Stimulated activated CD4-positive, alpha-beta T cell treated with anti-CD3 and anti-CD28 coated beads, Interleukin-1b, Interleukin-23, amount 100 ng/mL, for 4 hours (primary cell): Measurements from ENCODE around the gene WDR45B.

Experiments
- DNase-seq, 2 donors: peaks; one replicate each; pipeline ENCODE4 v3.0.0-alpha.2; 2020; ENCODE audit warnings: low read depth in 2 of 2

The WDR45B gene

DNA sequence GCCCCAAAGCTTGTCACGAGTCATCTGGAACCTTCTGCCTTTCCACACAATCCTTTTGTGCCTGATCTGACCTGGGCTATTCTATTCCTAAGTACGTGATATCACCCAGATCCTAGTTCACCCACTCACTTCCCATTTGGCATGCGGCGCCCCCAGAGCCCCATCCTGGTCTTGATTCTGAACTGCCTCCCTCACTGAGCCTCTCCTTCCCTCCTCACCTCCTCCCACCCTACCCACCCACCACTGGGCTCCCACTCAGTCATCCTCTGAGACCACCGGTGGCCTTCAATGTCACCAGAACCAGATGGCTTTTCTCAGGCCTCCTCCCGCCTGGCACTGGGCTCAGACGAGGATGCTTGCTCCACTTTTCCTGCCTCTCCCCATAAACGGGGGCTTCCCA is 18.5 kb downstream of the WDR45B start:
- no peak for DNase-seq

DNA sequence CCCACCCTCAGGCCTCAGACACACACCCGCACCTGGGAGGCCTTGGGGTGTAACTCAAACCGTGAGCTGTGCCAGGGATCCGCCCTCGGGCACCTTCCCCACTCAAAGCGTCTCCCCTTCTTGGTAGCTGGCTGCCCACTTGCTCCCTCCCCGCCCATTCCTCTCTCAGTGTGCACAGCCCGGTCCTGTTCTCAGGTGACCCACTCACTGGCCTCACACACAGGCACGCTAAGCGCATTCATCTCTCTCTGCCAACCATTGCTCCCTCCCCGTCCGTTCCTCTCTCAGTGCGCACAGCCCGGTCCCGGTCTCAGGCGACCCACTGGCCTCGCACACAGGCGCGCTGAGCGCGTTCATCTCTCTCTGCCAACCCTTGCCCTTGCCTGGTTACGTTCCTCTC is 20.8 kb downstream of the WDR45B start:
- no peak for DNase-seq

DNA sequence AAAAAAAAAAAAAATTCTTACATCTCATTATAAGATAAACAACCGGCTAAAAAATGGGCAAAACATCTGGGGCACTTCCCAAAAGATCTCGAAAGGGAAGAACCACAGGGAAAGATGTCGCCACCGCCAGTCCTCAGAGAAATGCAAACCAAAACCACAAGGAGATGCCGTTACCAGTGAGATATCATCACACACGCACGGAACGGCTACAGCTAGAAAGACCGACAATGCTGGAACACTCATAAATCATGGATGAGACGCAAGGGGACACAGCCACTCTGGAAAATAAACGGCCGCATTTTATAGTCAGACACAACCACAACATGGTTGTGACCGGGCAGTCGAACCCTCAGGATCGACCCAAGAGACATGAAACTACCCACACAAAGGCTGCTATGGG is 24.5 kb downstream of the WDR45B start:
- DNase-seq = no peak

DNA sequence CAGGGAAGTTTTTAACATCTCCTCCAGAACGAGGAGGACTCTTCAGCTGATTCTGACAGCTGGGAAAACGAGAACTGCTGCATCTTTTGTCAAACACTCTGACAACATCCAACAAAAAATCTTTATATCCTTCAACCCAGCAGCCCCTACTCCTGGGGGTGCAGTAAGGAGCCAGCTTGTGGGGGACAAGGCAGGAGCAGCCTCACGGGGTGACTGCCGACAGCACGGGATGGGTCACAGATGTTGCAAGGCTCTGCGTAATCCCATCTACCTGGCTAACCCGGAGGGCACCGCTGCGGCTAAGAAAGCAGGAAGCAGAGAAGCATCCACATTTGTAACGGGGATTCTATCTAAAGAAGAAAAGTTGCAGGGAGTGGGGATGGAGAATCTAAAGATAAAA is 28.6 kb downstream of the WDR45B start:
- no peak for DNase-seq

DNA sequence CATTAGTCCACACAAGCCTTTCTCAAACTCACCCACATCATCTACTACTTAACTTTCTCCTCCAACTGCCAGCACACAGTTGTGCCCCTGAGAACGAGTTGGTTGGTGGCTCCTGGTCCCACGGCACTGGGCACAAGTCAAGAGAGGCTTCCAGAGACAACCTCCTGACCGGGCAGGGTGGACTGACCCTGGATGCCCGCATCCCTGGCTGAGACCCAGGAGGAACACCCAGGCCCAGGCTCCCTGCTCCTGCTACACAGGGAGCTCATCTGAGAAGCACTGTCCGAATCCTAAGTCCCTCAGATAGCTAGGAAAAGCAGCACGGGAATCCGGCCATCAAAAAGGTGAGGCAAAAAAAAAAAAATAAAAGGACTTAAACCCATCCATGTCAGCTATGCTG is 29.0 kb downstream of the WDR45B start:
- no peak for DNase-seq

DNA sequence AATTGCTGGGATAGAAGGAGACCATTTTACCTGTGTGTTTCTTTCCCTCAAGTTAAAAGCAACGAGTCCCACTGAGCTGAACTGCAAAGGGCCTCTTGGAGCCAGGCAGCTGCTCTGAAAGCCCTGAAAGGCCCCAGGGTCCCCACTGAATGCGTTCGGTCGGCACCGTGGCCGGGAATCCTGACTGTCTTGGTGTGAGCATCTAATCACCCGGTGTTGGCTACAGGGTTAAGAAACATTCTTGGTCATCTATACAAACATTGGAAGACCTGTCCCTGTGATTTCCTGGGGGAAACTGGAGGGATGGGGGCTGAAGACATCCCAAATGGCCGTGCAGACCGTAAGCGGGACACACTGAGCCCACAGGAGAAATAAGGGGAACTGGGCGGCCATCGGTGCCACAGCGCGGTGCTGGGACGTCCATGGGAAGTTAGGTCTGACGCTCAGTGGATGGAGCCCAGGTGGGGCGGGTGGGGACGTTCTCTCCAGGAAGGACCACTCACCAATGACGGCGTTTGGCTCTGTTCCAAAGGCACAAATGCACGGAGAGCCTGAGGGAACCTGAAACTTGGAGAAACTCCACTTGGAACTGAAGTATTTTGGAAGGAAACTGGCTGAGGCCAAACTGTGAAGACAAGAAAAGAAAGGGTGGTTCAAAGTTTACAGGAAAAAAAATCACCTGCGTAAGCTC is 32.1 kb downstream of the WDR45B start:
- no peak for DNase-seq

DNA sequence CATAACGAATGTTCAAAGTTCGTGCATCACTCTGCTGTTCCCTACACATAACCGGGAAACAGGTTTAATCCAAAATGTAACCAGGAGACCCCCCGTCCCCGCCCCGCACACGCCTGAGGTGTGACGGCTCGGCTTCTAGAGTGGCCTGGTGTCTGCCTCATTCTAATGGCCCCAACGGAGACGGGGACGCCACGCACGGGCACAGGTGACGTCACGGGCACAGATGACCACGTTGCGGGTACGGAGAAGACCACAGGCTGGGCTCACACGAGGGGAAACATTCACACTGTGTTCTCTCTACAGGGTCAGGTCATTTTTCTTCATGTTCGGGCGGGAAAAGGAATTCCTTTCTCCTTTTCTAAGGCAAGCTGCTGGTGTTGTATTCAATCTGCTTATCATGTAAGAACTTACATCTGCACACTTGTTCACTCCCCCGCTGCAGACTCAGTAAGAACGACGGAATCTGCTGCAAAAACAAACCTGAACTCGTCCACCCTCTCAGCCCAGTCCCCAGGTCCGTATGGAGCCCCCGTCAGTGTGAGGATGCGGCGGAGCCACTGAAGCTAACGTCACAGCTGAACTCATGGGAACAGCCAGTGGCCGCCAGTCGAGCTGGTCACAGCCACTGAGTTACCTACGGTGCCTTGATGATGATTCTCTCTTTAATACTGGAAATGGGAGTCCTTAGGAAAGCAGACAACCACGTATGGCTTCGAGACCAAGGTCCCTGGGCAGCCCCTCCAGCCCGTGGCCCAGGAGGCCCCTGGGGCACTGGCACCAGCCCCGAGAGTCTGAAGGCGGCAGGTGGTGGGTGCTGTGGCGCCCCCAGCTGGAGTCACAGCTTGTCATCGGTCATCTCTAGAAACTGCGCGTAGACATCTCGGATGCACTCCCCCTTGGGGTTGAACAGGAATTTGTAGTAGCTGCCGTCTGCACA is 32.9 kb downstream of the WDR45B start:
- no peak for DNase-seq

DNA sequence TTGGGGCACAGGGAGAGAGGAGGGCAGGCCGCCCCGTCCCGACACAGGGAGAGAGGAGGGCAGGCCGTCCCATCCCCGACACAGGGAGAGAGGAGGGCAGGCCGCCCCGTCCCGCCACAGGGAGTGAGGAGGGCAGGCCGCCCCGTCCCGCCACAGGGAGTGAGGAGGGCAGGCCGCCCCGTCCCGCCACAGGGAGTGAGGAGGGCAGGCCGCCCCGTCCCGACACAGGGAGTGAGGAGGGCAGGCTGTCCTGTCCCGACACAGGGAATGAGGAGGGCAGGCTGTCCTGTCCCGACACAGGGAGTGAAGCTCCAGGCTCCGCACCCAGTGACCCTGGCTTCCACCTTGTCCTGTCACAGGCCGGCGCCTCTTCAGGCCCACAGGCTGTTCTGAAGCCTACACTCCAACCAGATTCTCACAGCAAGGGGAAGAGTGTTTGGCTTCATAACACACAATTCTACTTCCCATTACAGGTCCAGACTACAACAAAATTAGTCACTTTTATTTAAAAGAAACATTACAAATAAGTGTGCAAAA is 34.1 kb downstream of the WDR45B start:
- no peak for DNase-seq

DNA sequence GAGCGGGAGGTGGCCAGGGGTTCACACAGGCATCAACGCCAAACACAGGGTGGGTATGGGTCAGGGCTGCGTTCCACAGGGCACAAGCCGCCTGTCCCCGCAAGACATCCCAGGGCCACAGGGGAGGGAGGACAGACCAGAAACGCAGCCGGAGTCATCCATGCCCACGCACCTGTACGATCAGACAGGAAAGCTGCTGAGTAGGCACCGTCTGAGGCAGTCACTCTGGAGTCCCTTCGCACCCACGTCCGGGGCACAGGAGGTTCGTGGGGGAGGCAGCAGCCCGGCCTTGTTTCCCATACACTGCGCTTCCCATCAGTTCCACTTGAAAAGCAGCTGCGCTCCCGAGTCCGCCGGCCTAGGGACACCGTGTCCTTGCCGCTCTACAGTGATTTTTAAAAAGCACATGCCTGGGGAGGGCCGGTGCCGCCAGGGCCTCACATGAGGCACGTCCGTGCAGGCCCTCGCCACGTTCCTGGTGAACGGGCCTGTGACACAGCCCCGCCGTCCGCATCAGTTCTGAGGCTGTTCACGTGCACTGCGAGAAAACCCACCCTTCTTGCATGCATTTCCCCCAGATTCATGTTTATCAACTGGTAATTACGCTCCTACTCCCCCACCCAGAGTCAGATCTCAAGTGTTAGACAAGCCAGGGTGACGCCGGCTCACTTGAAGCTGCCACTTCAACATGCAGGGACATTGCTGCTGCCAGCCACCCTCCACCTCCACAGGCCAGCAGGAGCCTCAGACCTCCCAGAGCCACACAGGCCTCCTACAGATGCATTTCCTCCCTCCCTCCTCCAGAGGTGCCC is 34.8 kb downstream of the WDR45B start:
- DNase-seq = no peak

DNA sequence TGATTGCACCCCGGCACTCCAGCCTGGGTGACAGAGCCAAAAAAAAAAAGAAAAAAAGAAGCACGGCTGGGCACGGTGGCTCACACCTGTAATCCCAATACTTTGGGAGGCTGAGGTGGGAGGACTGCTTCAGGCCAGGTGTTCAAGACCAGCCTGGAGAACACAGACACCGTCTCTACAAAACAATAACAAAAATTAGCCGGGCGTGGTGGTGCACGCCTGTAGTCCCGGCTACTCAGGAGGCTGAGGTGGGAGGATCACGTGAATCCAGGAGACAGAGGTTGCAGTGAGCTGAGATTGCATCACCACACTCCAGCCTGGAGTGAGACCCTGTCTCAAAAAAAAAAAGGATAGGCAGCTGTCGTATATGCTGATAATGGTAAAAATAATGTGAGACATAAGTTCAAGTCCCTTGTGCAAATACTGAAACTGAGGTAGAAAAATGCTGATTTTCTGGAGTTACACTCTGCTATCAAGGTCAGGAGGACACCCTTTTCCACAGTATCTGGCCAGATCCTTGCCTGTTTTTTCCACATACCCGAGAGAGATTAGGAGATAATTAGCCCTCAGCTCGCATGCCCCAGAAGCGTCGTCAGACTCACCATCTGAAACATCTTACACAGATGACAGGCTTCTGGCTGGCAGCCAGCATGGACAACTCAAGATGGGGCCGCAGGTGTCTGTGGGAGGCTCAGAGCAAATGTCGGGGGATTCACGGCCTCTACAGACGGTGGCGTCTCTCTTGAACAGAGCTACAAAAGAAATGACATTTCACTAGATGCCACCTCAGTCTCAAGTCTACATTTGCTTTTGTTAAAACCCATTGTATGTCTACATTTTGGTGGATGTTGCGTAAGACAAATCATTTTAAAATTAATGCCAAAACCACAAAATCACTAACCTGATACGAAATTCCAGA is 36.8 kb downstream of the WDR45B start:
- no peak for DNase-seq

DNA sequence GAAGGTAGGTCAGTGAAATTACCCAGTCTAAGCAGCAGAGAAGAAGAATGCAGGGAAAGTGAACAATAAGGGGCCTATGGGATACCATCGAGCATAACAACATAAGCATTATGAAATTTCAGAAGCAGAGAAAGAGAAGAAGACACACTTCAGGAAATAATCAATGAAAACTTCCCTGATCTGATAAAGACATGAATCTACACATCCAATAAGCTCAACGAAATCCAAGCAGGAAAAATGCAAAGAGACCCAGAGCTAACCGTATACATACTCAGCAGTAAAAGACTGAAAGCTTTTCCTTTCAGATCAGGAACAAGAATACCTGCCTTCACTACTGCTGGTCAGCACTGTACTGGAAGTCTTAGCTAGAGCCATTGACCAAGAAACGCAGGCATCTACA is 38.6 kb downstream of the WDR45B start:
- no peak for DNase-seq

DNA sequence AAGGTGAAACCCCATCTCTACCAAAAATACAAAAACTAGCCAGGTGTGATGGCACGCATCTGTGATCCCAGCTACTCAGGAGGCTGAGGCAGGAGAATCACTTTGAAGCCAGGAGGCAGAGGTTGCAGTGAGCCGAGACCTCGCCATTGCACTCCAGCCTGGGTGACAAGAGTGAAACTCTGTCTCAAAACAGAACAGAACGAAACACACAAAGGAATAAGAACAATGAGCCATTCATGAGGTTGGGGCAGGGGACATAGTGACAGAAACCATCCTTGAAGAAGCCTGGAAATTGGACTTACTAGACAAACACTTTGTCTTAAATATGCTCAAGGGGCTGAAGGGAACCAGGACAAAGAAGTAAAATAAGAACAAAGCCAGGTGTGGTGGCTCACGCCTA is 39.4 kb downstream of the WDR45B start:
- DNase-seq = no peak

DNA sequence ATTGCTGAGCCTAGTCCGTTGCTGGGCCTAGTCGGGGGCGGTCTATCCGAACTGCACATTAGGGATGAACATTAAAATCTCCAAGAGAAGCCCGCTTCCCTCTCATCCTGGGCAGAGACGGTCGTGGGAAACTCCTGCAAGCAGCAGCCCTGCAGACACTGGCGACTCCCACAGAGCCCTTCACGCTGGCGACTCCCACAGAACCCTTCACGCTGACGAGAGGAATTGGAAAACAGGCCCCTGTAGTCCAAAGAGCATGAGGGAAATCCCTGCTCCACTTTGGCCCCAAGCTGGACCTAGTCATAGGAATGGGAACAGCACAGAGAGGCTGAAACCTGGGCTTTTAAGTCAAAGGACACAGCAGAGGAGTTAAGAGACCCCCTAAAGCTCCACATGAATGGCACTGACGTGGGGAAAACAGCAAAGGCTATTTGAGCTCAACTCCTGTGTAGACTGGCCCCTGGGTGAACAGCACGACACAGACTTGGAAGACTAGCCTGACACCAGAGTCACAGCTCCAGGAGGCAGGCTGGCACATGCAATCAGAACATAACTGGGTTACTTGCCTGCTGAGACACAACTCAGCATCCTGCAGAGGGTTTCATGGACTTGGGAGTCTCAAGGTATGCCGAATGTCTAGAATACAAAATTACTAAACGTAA is 42.2 kb downstream of the WDR45B start:
- no peak for DNase-seq

DNA sequence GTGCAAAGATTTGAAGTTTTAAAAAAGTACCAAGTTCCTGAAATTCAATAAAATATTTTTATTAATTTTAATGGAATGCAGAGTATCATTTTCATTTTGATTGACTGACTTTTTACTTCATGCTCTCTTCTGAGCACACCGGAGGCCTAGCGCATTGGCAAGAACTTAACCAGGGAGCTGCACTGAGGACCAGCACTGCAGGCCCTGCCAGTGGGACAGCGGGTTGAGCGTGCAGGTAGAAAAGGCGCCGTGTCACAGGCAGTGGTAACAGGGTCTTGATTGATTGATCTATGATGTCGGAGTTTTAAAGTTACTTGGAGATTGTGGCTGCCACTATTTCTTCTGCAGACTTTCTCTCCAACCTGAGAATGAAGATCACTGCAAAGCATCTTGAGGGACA is 43.7 kb downstream of the WDR45B start:
- DNase-seq = no peak

DNA sequence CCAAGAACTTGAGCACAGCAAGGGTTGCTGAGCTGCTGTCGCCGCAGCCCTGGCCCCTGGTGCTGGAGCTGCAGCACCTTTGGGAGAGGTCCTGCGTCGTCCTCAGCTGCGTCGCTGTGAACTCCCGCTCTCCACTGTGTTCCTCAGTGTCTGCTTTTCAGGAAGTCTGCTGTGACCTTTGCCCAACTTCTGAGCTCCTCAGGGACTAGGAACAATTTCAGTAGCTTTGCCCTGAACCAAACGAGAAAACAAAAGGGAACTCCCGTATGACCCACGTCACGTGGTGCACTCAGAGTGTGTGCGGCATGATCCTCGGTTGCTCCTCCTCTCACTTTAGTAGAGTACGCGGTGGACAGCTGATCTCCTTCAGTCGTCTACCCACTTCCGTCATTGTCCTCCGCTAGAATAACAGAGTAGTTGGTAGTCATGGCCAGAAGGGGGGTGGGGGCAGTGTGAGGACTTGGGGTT is 44.2 kb downstream of the WDR45B start:
- no peak for DNase-seq

DNA sequence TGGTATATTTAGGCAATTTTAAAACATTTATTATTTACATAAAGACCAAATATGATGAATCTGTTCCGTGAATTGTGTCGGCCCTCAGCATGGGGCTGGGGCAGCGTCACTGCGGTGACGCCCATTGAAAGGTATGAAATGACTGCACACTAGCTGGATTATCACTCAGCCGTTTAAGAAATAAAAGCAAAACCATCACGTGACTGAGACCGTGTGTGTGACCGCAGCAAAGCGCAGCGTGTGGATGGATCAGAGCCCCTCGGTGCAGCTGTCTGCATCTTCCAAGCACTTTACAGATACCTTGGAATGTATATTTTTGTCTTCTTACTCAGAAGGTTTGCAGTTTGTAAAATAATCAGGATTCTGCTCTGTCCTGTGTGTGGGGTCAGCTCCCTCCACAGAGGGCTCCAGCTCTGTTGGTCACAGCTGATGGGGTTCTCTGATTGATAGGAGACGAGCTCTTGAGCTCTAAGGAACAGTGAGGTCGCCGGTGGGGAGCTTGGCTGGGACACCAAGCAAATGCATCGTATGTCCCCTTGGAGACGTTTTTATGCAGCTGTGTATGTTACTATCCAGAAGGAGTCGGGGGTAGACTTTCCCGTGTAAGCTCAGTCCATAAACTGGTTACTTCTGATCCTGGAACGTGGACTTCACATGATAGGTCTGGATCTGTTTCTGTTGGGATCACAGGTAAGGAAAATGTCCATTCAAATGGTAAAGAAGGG is 45.1 kb downstream of the WDR45B start:
- no peak for DNase-seq

DNA sequence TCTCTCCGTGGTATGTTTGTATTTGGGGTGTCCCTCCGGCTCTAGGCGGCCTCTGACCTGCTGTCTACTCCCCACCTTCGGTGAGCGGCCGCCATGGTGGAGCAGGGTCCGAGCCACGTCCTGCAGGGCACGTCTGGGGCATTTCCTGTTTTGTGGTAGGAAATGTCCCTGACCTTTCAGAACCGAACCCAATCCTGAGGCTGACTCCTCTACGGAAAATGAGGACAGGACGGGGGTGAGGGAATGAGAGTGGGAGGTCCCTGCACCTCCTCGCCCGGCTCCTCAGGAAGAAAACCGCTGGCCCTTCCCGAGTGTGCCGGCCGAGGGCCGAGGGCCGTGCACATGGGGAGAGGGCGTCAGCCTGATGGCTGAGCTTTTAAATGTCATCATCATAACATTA is 45.8 kb downstream of the WDR45B start:
- DNase-seq = no peak

DNA sequence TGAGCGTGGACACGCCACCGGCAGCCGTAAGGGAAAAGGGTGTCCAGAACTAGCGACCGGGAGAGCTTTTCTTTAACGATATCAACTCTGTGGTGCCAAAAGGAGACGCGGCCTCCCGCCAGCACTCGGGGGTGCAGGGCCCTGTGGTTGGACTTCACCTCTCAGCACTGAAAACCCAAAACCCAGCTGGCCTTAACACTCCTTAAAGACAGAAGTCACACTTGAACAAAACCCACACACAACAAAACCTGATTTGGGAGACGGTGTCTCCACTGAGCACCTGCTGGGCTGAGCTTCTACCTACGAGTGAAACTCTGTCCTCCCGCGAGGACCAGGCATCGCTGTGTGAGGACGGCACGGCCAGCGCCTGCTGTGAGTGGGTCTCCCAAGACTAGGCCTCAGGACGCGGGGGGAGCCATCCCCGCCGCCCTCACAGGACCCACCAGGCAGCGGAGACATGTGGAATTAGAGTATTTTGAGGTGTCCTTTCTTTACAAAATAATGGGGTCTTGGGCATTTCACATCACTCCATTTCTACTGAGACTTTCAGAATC is 46.7 kb downstream of the WDR45B start:
- DNase-seq = no peak

DNA sequence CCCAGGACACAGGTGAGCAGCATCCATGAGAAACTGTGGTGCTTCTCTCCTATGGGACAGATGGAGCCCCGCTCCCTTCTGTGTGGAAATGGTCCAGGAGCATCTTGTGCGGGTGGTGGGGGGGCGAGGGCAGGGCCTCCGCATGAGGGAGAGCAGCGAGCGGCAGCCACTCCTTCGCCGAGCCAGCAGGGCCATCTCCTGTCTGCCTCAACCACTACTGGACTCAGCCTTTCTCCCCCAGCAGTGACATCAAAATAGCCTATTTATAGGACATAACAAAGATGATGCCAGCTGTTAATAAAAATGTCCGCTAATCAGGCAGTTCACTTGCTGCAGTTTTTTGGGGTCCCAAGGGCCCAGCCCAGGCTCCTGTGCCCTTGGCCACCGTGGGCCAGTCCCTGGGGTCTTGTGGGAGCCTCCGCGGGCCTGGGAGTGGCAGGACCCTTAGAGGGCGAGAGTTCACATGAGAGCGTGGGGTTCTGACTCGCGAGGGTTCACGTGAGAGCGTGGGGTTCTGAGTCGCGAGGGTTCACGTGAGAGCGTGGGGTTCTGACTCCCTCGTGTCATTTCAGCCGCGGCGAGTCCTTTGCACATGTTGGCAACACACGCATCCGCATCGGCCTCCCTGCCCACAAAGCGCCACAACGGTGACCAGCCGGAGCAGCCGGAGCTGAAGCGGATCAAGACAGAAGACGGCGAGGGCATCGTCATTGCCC is 47.4 kb downstream of the WDR45B start:
- DNase-seq = no peak
